NOMO-1 treated with DMSO at 0.1 percent for 48 hours (cell line): ENCODE results near the gene KIAA0232.
A peak's percentile ranks its signal among the peaks of the same experiment; 100 is the strongest.
"Not testable (repeated sequence)": the region's sequence is repeated elsewhere in the genome, so short reads cannot be mapped to it uniquely, and the experiment has no call there.

Experiments
- DNase-seq: peaks from one replicate; lab custom pipeline; 2025; ENCODE audit not compliant: unreplicated experiment; lab: John Stamatoyannopoulos, UW

The KIAA0232 gene

DNA sequence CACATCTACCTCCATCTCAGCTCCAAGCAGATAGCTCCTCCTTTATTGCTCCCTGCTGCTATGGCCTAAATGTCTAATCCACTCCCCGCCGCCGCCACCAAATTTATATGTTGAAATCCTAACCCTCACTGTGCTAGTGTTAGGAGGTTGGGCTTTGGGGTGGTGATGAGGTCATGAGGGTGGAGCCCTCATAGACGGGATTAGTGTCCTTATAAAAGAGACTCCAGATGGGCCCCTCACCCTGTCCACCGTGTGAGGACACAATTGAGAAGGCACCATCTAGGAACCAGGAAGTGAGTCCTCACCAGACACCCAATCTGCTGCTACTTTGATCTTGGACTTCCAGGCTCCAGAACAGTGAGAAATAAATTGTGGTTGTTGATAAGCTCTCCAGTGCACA lies 113.5 kb downstream of the KIAA0232 start:
- DNase-seq = no peak

DNA sequence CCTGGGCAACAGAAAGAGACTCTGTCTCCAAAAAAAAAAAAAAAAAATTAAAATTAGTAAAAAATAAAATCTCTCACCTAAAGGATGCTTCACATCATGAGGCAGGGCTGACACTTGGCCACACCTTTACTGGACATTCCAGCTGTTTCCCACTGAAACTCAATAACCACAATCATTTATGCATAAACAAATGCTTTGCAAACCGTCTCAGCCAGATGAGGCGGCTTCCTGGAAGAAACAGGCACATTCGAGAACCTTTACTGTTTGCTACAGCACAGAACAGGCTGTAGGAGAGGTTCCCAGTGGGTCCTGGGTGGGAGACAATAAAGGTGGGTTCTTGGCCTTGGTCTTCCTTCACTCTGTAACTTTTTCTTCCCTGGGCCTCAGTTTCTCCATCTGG lies 116.2 kb downstream of the KIAA0232 start:
- DNase-seq = no peak

- DNase-seq = no peak
Measured at GRCh38 chr4:6900181-6900812, 117.8 kb downstream of the KIAA0232 start.

GRCh38 chr4:6900956-6901355 lies 118.4 kb downstream of the KIAA0232 start:
- no peak for DNase-seq

- DNase-seq = no peak
Measured at GRCh38 chr4:6901669-6902317, 119.3 kb downstream of the KIAA0232 start.

DNA sequence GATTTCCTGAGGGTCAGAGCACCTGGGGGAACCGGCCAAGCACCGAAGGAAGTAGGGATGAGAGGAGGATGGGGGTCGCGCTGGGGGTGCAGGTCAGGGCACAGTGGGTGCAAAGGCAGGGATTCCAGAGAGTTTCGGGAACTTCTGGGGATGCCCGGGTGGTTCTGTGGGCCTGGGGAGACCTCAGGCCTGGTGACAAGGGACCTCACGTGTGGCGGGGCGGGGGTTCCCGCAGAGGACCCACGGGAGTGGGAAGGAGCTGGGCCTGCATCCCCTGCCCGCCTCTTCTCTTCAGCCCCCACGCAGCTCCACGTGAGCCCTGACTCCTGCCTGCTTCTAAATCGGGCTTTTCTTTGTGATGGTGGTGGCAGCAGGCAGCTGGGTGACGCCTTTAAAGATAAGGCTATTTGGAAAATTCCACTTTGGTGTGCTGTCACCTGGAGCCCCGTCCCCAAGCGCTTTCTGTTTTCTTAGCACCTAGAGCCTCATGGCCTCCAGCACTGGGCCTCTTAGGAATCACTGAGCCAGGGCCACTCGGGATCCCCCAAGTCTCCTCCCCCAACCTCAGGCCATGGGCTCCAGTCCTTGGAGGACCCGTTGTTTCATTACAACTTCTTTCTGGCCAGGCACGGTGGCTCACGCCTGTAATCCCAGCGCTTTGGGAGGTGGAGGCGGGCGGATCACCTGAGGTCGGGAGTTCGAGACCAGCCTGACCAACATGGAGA lies 120.0 kb downstream of the KIAA0232 start:
- no peak for DNase-seq

GRCh38 chr4:6905516-6906445 lies 123.3 kb downstream of the KIAA0232 start:
- no peak for DNase-seq

DNA sequence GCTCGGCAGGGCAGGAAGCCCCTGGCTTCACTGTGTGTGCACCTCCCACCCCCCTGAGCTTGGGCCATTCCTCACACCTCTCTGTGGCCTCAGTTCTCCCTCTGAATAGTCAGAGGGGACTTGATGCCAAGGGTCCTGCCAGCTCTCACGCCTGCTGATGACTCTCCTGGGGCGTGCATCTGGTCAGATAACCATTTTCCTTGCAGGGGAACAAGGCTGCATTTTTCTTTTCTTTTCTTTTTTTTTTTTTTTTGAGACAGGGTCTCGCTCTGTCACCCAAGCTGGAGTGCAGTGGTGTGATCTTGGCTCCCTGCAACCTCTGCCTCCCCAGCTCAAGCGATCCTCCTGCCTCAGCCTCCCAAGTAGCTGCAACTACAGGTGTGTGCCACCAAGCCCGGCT lies 124.0 kb downstream of the KIAA0232 start:
- not testable (repeated sequence) for DNase-seq

- no peak for DNase-seq
Measured at GRCh38 chr4:6907658-6908191, 125.2 kb downstream of the KIAA0232 start.

GRCh38 chr4:6908432-6909112 lies 126.0 kb downstream of the KIAA0232 start:
- DNase-seq = no peak

DNA sequence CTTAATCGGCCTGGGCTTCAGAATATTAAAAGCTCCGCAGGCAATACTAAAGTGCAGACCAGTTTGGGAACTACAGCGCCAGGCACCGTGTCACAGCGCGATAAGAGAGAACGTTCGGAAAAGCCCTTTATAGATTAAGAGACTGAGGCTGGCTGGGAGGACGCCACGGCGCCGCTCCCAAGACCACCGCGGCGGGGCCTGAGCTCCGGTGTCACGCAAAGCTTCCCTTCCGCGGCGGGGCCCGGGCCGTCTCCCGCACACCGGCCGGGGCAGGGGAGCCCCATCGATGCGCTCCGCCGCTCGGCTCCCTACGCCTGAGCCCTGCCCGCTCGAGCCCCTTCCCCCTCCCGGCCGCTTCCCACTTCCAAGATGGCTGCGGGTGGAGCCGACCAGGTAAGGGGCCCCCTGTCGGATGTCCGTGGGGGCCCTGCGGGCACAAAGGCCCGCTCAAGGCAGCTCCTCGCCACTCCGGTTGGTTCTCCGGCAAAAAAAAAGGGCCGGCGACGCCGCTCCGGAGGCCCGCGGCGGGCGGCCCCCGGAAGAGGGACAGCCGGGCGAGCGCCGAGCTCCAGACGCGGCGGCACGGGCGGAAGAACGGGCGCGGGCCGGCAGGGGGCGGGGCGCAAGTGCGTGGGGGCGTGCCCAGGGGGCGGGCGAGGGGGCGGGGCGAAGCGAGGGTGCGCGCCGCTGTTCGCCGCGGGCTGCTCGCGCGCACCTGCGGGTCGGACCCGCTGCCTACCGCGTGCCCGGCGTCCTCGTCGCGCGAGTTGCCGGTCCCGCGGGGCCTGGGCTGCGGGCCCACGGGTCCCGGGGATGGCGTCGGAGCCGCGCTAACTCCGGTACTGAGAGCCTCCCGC lies 126.8 kb downstream of the KIAA0232 start, which contains the start of gene TBC1D14:
Gene TBC1D14 (plus strand): TSS at position 714 of the 857 bp plus-strand sequence. CDS start 13,564 bp downstream, outside the sequence.
- peak; percentile 81 for DNase-seq

- no peak for DNase-seq
Measured at GRCh38 chr4:6909970-6910339, 127.4 kb downstream of the KIAA0232 start.

DNA sequence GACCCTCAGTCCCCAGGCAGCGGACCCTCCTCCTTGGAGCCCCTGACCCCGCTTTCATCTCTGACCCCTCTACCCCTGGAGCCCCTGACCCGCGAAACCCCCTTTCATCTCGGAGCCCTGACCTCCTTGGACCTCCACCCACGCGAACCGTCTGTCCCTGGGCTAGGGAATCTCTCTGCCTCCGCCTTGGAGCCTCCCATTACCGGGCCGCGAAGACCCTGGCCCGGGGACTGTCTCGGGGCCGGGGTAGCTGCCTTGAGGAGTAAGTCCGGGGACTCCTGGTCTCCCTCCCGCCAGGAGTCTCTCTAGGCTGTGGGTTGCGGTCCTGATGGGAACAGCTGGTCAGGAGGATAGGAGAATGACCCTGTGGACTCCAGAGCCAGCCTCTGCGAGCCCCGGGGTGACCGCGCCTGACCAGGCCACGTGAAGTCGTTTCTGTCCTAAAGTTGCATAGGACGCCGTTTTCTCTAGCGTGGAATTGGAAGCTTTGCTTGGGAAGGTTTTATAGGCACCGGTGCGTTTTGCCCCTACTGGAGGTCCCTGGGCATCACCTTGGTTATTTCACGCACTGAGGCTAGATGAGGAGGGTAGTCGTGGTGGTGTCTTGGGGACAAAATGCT lies 127.9 kb downstream of the KIAA0232 start:
- peak; percentile 10 for DNase-seq

DNA sequence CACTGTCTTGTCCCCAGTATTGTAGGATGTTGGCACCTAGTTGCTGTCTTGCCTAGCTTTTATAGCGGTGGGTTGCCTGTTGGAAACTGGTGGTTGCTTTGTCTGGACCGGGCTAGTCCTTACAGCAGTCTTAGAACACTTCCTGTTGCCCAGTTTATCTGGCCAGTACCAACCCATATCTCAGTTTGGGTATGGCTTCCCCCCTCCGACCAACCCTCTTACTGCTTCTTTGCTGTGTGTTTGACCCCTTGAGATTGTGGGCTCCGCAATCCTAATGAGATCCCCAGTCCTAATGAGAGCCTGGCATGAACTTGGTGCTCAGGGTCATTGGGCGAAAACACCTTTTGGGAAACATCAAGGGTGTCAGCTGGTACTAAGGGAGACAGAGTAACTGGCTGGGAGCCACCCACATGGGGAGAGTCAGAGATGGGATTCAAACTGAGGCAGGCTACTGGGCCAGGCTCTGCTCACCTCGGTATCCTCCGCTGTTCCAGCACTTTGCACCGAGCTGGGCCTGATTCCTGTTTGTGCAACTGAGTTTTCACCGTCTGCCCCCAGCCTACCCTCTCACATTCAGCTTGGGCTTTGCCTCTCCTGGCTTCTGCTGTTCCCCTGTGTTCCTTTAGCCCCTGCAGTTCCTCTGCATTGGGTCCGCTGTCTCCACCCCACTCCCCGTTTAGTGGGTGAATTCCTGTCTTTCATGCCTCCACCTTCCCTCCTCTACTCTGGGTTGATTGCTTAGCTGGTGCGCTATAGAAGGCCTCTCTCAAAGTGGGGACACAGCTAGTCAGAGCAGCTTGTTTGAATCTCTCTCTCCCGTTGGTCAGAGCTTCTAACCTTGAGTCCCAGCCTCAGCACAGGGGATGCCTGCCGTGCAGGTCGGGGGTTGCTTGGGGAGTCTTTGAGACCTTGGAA lies 128.7 kb downstream of the KIAA0232 start:
- no peak for DNase-seq

DNA sequence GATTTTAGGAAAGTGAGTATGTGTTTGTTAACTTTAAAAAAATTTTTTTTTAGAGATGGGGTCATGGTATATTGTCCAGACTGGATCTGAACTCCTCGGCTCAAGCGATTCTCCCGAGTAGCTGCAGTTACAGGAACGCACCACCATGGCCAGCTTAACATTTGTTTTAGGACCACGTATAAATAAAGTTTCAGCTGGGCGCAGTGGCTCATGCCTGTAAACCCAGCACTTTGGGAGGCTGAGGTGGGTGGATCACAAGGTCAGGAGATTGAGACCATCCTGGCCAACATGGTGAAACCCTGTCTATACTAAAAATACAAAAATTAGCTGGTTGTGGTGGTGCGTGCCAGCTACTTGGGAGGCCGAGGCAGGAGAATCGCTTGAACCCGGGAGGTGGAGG lies 129.4 kb downstream of the KIAA0232 start:
- not testable (repeated sequence) for DNase-seq

DNA sequence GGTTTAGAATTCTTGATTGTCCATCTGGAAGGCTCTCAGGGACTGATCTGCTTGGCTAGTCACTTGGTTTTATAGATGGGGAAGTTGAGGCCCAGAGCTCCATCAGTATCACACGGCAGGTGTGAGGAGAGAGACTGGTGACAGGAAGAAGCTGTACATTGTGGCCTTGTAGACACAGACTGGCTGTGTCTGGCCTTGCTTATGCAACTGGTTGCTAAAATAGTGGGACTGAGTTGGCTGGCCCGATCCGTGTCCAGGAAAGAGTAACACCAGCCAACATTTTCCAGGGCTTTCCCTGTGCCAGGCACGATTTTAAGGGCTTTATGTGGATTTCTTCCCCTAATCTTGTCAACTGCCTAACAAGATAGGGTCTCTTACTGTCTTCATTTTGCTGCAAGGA lies 129.9 kb downstream of the KIAA0232 start:
- DNase-seq = no peak

DNA sequence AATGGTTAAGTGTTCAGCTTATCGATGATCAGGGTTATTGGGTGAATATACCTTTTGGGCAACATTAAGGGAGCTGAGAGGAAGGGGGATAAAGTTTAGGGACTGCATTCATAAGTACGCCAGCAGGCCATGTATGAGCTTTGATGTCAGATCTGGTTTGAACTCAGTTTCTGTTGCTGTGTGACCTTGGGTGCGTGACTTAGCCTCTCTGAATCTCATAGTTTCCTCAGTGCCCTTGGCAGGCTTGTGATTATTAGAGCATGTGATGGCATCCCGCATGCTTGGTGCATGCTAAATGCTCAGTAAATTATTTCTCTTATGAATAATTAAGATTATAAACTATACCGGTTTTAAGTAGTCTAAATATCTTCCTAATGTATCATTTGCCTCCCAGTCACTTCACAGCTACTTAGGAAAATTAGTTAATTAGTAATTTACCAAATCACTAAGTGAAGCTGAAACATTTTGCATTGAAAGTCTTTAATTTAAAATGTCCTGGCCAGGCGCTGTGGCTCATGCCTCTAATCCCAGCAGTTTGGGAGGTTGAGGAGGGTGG lies 130.9 kb downstream of the KIAA0232 start:
- DNase-seq = no peak

GRCh38 chr4:6914448-6914847 lies 131.9 kb downstream of the KIAA0232 start:
- no peak for DNase-seq
